Heart left ventricle (tissue), 13 donors: Measurements from ENCODE around the gene TTPAL.

ENCODE experiments used
- POLR2A ChIP-seq, 2 donors: fragments of 450-650 bp; IDR thresholded peaks; one replicate each; pipeline ENCODE4 v1.6.1; 2017; ENCODE audit warnings: antibody characterized with exemption in 2 of 2, mild to moderate bottlenecking in 2 of 2, moderate library complexity in 2 of 2
- TF ChIP-seq, protein P1 (sequence below), 12 donors: fragments of 200-600 bp; sonication (generic) in 4 of 12; IDR thresholded peaks; one replicate each; pipeline versions ENCODE4 v1.5.0 to v1.8.0; 2018 to 2022; ENCODE audit warnings: antibody characterized with exemption in 12 of 12, mild to moderate bottlenecking in 5 of 12
- donor health status: ischemic (EF 13 %, LVEDD 7.1; RV severe dilation, severe dysfunction).
- donor health status: DM: no; HTN: yes; CAD: no.
- donor health status: DM: no; HTN: no; CAD: no.
- donor health status: ischemic (EF 25% LVEDD 6.9; RV normal size, moderate dysfunction).
- donor health status: ischemic (EF 25% LVEDD 5.7; RV mildly dilated, moderate dysfunction).
- donor health status: ischemic (EF 35%, LVEDD 5.7; RV mildly dilated, moderate dysfunction).
- donor health status: nonischemic (EF 11% LVEDD 7.7; RV severe dilation, severe dysfunction).
- donor health status: DM: yes; HTN: yes; CAD: no.
- donor health status: PGD.
- donor health status: ischemic (EF 29% LVEDD 5.4; RV normal size, mild dysfunction).
- donor health status: nonischemic (EF 23%, LVEDD 6.1; RV moderate dilation, normal function).

DNA sequence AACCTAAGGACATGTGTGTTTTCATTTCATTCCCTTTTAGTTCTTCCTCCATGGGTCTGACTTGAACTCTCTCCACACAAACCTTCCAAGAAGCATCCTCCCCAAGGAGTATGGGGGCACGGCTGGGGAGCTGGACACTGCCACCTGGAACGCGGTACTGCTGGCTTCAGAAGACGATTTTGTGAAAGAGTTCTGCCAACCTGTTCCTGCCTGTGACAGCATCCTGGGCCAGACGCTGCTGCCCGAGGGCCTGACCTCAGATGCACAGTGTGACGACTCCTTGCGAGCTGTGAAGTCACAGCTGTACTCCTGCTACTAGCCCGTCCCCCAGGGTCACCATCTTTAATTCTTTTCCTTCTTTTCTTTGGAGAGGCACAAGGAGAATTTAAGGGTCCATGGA lies 13.5 kb downstream of the TTPAL start:
- no peak for TF ChIP-seq POLR2A (IDR thresholded peaks at IDR 0.05)
- TF ChIP-seq, protein P1, sequence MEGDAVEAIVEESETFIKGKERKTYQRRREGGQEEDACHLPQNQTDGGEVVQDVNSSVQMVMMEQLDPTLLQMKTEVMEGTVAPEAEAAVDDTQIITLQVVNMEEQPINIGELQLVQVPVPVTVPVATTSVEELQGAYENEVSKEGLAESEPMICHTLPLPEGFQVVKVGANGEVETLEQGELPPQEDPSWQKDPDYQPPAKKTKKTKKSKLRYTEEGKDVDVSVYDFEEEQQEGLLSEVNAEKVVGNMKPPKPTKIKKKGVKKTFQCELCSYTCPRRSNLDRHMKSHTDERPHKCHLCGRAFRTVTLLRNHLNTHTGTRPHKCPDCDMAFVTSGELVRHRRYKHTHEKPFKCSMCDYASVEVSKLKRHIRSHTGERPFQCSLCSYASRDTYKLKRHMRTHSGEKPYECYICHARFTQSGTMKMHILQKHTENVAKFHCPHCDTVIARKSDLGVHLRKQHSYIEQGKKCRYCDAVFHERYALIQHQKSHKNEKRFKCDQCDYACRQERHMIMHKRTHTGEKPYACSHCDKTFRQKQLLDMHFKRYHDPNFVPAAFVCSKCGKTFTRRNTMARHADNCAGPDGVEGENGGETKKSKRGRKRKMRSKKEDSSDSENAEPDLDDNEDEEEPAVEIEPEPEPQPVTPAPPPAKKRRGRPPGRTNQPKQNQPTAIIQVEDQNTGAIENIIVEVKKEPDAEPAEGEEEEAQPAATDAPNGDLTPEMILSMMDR (IDR thresholded peaks at IDR 0.05) = no peak
